Measurements from ENCODE around the gene NDE1.

DNA sequence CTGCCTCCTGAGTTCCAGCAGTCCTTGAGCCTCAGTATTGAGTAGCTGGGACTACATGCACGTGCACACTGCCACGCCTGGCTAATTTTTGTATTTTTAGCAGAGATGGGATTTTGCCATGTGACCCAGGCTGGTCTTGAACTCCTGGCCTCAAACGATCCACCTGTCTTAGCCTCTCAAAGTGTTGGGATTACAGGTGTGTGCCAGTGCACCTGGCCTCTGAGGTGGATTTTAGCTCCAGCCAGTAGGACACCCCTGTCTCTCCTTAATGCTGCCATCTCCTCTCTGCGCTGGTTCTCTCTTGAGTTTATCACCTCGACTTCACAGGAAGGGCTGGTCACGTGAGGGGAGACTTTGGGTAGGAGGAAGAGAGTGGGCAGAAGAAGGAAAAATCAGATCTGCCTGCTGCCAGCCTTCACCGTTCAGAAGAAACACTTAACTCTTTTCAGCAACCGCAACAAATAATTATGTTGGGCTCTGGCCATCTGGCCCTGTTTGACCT is 55.1 kb downstream of the NDE1 start:
- TF ChIP-seq TAF1 (IDR thresholded peaks at IDR 0.05; ENCODE audit: borderline replicate concordance, low read depth, low read length), result no peak
- no peak for TF ChIP-seq POLR2AphosphoS5 (IDR thresholded peaks at IDR 0.05; ENCODE audit: low read depth, low read length)
- no peak for TF ChIP-seq POLR2A (IDR thresholded peaks at IDR 0.05; ENCODE audit: low read depth, low read length)

Data from GM12892 (cell line).